SK-N-SH (cell line): ENCODE data around the gene ATRN. TPM values are rescaled to one million over a fixed set of nuclear protein-coding genes. Genes with fewer than 3 reads are reported as not detected.

Experiments used
- CTCF ChIA-PET: fragments of 300-600, 350-600 bp; formaldehyde crosslinking; extraction: SDS; loops from one replicate; lab custom pipeline; 2021; lab: Yijun Ruan, JAX
- POLR2A ChIA-PET: fragments of 350-600 bp; sonication (Branson Sonifier 250); formaldehyde crosslinking; extraction: SDS; loops from one replicate; lab custom pipeline; 2020; ENCODE audit warnings: antibody characterized with exemption, inconsistent platforms; lab: Yijun Ruan, JAX
- DNase-seq: peaks from one replicate; pipeline ENCODE4 v3.0.0; 2012
- H2AFZ ChIP-seq: fragments of 200-600 bp; sonication (generic); 2 replicates; pipeline ENCODE4 v1.8.1; 2016; ENCODE audit warnings: antibody characterized with exemption, mild to moderate bottlenecking, low read depth
- H3F3A ChIP-seq: fragments of 200-600 bp; sonication (generic); replicated peaks from 2 replicates; pipeline ENCODE3; 2016; ENCODE audit warnings: antibody characterized with exemption, mild to moderate bottlenecking; ENCODE audit not compliant: insufficient read depth
- H3K27ac ChIP-seq, 2 experiments: fragments of 200-500 bp in 1 of 2; fragments of 200-600 bp in 1 of 2; sonication (Bioruptor generic) in 1 of 2; sonication (generic), shearing (Covaris generic) in 1 of 2; 2 replicates each; pipeline versions ENCODE4 v1.5.1 to v1.6.1; 2014 to 2016; ENCODE audit warnings: low read depth in 2 of 2, inconsistent platforms in 1 of 2, low read length in 1 of 2, mild to moderate bottlenecking in 1 of 2, mixed read lengths in 1 of 2
- H3K27me3 ChIP-seq: fragments of 200-600 bp; sonication (generic), shearing (Covaris generic); 2 replicates; pipeline ENCODE4 v1.6.1; 2016; ENCODE audit warnings: mixed run types; ENCODE audit not compliant: insufficient read depth
- H3K36me3 ChIP-seq, 2 experiments: fragments of 200-500 bp in 1 of 2; fragments of 200-600 bp in 1 of 2; sonication (Bioruptor generic) in 1 of 2; sonication (generic) in 1 of 2; replicated peaks in 1 of 2; 2 replicates each; pipeline versions ENCODE3 to v1.5.1; 2014 to 2016; ENCODE audit warnings: low read length in 1 of 2, mild to moderate bottlenecking in 1 of 2; ENCODE audit not compliant: insufficient read depth in 2 of 2, control insufficient read depth in 1 of 2
- H3K4me1 ChIP-seq, 2 experiments: fragments of 200-500 bp in 1 of 2; fragments of 200-600 bp in 1 of 2; sonication (Bioruptor generic) in 1 of 2; sonication (generic), shearing (Covaris generic) in 1 of 2; 2 replicates each; pipeline versions ENCODE4 v1.5.1 to v1.6.1; 2014 to 2016; ENCODE audit warnings: low read depth in 1 of 2, low read length in 1 of 2, mixed run types in 1 of 2; ENCODE audit not compliant: insufficient read depth in 2 of 2, control insufficient read depth in 1 of 2
- H3K4me2 ChIP-seq: fragments of 200-600 bp; sonication (generic), shearing (Covaris generic); 2 replicates; pipeline ENCODE4 v1.6.1; 2017; ENCODE audit warnings: mixed run types
- H3K4me3 ChIP-seq, 2 experiments: fragments of 200-500 bp in 1 of 2; fragments of 200-600 bp in 1 of 2; sonication (Bioruptor generic) in 1 of 2; sonication (generic), shearing (Covaris generic) in 1 of 2; 2 replicates each; pipeline versions ENCODE4 v1.5.1 to v1.8.1; 2014 to 2016; ENCODE audit warnings: low read depth in 2 of 2, inconsistent platforms in 1 of 2, low read length in 1 of 2, mild to moderate bottlenecking in 1 of 2, mixed read lengths in 1 of 2, moderate library complexity in 1 of 2
- H3K79me2 ChIP-seq: fragments of 200-600 bp; sonication (generic); 2 replicates; pipeline ENCODE4 v1.8.1; 2017; ENCODE audit warnings: mild to moderate bottlenecking; ENCODE audit not compliant: insufficient read depth
- H3K9ac ChIP-seq: fragments of 200-600 bp; sonication (generic); 2 replicates; pipeline ENCODE4 v1.6.1; 2017; ENCODE audit warnings: mixed run types
- H3K9me2 ChIP-seq: fragments of 200-600 bp; sonication (generic); 2 replicates; pipeline ENCODE4 v1.6.1; 2017; ENCODE audit warnings: mixed run types
- H3K9me3 ChIP-seq: fragments of 200-600 bp; sonication (generic); 2 replicates; pipeline ENCODE4 v1.6.1; 2017; ENCODE audit warnings: mixed run types, mild to moderate bottlenecking, moderate library complexity
- H4K20me1 ChIP-seq: fragments of 200-600 bp; sonication (generic); 2 replicates; pipeline ENCODE4 v1.6.1; 2017; ENCODE audit warnings: mild to moderate bottlenecking, mixed run types; ENCODE audit not compliant: insufficient read depth
- ELF1 ChIP-seq: IDR thresholded peaks from 2 replicates; pipeline ENCODE4 v1.4.0; 2012
- EZH2phosphoT487 ChIP-seq: fragments of 200-600 bp; sonication (generic); IDR thresholded peaks from 2 replicates; pipeline ENCODE4 v1.6.1; 2017; ENCODE audit warnings: low read depth, mixed run types, mild to moderate bottlenecking, antibody characterized with exemption, moderate library complexity, borderline replicate concordance
- FOSL2 ChIP-seq: IDR thresholded peaks from 2 replicates; pipeline ENCODE4 v1.4.0; 2012; ENCODE audit warnings: low read depth, mild to moderate bottlenecking, moderate library complexity, borderline replicate concordance
- FOXJ3 ChIP-seq: sonication (generic); formaldehyde crosslinking; IDR thresholded peaks from 2 replicates; pipeline ENCODE4 v1.5.1; 2020; ENCODE audit warnings: mild to moderate bottlenecking, missing genetic modification reagents
- FOXM1 ChIP-seq: IDR thresholded peaks from 2 replicates; pipeline ENCODE4 v1.4.0; 2012; ENCODE audit warnings: low read depth, mild to moderate bottlenecking
- POLR2AphosphoS5 ChIP-seq: IDR thresholded peaks from 2 replicates; pipeline ENCODE4 v1.6.1; 2012; ENCODE audit warnings: low read depth, low read length
- SIN3A ChIP-seq: IDR thresholded peaks from 2 replicates; pipeline ENCODE4 v1.6.1; 2012; ENCODE audit warnings: low read depth, mild to moderate bottlenecking, low read length, moderate library complexity, borderline replicate concordance
- SMC3 ChIP-seq: IDR thresholded peaks from 2 replicates; pipeline ENCODE4 v1.6.1; 2012; ENCODE audit warnings: low read depth, low read length, improper control_type of control experiment
- WGBS: methylation state at CpG from one replicate; pipeline ENCODE4 v1.1.6; 2017; ENCODE audit warnings: low lambda C conversion rate; 5-methylcytosine and 5-hydroxymethylcytosine counted together
- polyA plus RNA-seq, 3 experiments: library from polyadenylated mRNA; depleted of rRNA; stranded (reverse); fragments of >200 nt; gene quantifications; 2 replicates each; pipeline ENCODE4 v1.2.3, GENCODE V29; 2012
- TF ChIP-seq, protein P1 (sequence below): IDR thresholded peaks from 2 replicates; pipeline ENCODE4 v1.4.0; 2012; ENCODE audit warnings: low read depth, borderline replicate concordance
- TF ChIP-seq, protein P2 (sequence below): IDR thresholded peaks from 2 replicates; pipeline ENCODE4 v1.6.1; 2012; ENCODE audit warnings: mild to moderate bottlenecking, low read depth, low read length, moderate library complexity

Gene ATRN
- polyA plus RNA-seq, 1 of the 3 experiments (the other 2 are of a cell fraction): 33.8 TPM

DNA sequence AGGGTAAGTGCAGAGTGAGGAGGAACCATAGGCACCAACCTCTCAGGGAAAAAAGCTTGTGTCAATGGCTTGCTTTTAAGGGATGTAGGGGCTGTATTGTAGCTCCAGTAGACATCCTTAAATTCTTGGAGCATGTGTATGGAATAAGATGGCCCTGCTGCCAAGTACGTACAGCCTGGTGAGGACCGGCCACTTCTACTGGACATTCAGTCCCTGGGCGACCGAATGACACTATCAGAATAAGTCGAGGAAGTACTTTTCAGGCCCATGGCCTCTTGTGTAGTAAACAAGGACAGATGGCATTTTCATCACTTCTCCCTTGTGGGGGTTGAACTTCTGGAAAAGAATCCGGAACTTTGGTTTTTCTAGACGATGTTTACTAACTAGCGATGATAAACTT lies 159.6 kb downstream of the ATRN start:
- no peaks in the 10 kb centered on the region for H3F3A ChIP-seq
- H3K9ac ChIP-seq: no peak overlapping the region
- H3K4me1 ChIP-seq: no peaks in the 10 kb centered on the region
- no peak overlapping the region for H3K27ac ChIP-seq
- no peak overlapping the region for H3K4me2 ChIP-seq
- ChIA-PET POLR2A (no interaction called here), CTCF (interaction anchor here (1.3 kb wide), 1 partner anchor 11 kb away, joined by 3 read pairs; no protein-coding TSS in a partner anchor)
- DNase-seq: no peak
- H3K9me2 ChIP-seq: no peaks in the 10 kb centered on the region
- H3K36me3 ChIP-seq: peaks cover 0 to 2% of the 10 kb centered on the region in 2 experiments
- no peak overlapping the region for H2AFZ ChIP-seq
- H3K9me3 ChIP-seq: no peaks in the 10 kb centered on the region
- no peaks in the 10 kb centered on the region for H4K20me1 ChIP-seq
- no peaks in the 10 kb centered on the region for H3K79me2 ChIP-seq
- WGBS: 98% methylated on average over 8 of the region's 8 CpGs
- no peak for TF ChIP-seq FOXJ3 (CRISPR knock-in tag)
- TF ChIP-seq ELF1: no peak
- TF ChIP-seq, protein P1, sequence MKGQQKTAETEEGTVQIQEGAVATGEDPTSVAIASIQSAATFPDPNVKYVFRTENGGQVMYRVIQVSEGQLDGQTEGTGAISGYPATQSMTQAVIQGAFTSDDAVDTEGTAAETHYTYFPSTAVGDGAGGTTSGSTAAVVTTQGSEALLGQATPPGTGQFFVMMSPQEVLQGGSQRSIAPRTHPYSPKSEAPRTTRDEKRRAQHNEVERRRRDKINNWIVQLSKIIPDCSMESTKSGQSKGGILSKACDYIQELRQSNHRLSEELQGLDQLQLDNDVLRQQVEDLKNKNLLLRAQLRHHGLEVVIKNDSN: no peak
- no peak overlapping the region for H3K4me3 ChIP-seq
- H3K27me3 ChIP-seq: no peaks in the 10 kb centered on the region

DNA sequence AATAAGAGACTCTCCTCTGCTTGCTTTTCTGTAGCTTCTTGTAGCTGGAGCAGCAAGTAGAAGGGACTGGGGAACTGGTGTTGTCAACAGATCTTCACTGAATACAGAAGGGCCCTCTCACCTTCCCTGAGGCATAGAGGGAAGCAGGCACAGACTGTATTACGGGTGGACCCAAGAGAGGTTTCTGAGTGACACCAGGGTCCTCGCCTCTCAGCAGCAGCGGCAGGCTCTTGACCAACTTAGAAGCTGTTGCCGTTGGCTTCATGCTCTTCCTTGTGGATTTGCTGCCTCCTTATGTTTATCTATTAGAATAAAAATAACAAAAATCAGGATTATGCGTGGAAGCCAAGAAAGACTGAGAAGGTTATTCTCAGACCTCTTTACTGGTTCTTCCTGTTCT lies 160.7 kb downstream of the ATRN start:
- peaks cover 0 to 2% of the 10 kb centered on the region in 2 experiments for H3K36me3 ChIP-seq
- H3K9ac ChIP-seq: no peak overlapping the region
- H3K4me1 ChIP-seq: no peaks in the 10 kb centered on the region
- no peaks in the 10 kb centered on the region for H4K20me1 ChIP-seq
- no peaks in the 10 kb centered on the region for H3K79me2 ChIP-seq
- H3K9me2 ChIP-seq: no peaks in the 10 kb centered on the region
- ChIA-PET CTCF (interaction anchor here (1.3 kb wide), 1 partner anchor 9 kb away, joined by 3 read pairs; no protein-coding TSS in a partner anchor), POLR2A (no interaction called here)
- no peaks in the 10 kb centered on the region for H3F3A ChIP-seq
- no peak overlapping the region for H3K27ac ChIP-seq
- H3K27me3 ChIP-seq: no peaks in the 10 kb centered on the region
- TF ChIP-seq SIN3A (no peak), SMC3 (no peak), FOSL2 (no peak), FOXM1 (no peak), POLR2AphosphoS5 (no peak), EZH2phosphoT487 (no peak)
- TF ChIP-seq, protein P2, sequence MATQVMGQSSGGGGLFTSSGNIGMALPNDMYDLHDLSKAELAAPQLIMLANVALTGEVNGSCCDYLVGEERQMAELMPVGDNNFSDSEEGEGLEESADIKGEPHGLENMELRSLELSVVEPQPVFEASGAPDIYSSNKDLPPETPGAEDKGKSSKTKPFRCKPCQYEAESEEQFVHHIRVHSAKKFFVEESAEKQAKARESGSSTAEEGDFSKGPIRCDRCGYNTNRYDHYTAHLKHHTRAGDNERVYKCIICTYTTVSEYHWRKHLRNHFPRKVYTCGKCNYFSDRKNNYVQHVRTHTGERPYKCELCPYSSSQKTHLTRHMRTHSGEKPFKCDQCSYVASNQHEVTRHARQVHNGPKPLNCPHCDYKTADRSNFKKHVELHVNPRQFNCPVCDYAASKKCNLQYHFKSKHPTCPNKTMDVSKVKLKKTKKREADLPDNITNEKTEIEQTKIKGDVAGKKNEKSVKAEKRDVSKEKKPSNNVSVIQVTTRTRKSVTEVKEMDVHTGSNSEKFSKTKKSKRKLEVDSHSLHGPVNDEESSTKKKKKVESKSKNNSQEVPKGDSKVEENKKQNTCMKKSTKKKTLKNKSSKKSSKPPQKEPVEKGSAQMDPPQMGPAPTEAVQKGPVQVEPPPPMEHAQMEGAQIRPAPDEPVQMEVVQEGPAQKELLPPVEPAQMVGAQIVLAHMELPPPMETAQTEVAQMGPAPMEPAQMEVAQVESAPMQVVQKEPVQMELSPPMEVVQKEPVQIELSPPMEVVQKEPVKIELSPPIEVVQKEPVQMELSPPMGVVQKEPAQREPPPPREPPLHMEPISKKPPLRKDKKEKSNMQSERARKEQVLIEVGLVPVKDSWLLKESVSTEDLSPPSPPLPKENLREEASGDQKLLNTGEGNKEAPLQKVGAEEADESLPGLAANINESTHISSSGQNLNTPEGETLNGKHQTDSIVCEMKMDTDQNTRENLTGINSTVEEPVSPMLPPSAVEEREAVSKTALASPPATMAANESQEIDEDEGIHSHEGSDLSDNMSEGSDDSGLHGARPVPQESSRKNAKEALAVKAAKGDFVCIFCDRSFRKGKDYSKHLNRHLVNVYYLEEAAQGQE: no peak
- TF ChIP-seq, all 33 proteins: peak for 0
- no peak for DNase-seq
- 98% methylated on average over 5 of the region's 5 CpGs for WGBS
- Histone ChIP-seq H2AFZ (no peak overlapping the region), H3K9me3 (no peaks in the 10 kb centered on the region), H3K4me3 (no peak overlapping the region), H3K4me2 (no peak overlapping the region)
